ENCODE results near the gene ERAP2.
"Not testable (repeated sequence)": the region's sequence is repeated elsewhere in the genome, so short reads cannot be mapped to it uniquely, and the experiment has no call there.

ERAP2 gene

DNA sequence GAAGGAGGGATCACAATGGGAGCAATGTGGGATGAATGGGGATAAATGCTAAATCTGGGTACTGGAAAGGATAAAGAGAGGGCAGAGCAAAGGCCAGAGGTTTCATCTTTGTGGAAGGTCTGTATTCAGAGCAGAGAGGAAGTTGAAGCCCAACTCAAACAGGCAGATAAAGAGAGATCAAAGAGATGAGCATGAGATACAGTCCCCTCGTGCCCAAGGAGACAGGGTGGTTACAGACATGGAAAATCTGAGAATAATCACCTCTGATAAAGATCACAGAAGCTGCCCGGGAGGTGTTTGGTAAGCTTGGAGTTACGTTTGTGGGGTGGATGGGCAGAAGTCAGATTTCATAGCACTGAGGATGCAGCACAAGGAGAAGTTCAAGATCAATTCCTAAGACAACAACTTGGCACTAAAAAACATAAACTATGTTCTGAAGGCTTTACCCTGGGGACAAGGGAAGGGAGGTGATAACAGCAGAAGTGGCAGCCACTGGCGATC, 459 bp upstream of the ERAP2 start:
- no peak for DNase-seq (ENCODE audit: low spot score)
- in situ Hi-C loops (cut with MboI; ENCODE audit: low sequenced_read_pairs, unreplicated experiment), result loop anchor here (5.0 kb wide), 1 partner anchor 51 kb away; no protein-coding TSS in a partner anchor
- TF ChIP-seq, protein P1, sequence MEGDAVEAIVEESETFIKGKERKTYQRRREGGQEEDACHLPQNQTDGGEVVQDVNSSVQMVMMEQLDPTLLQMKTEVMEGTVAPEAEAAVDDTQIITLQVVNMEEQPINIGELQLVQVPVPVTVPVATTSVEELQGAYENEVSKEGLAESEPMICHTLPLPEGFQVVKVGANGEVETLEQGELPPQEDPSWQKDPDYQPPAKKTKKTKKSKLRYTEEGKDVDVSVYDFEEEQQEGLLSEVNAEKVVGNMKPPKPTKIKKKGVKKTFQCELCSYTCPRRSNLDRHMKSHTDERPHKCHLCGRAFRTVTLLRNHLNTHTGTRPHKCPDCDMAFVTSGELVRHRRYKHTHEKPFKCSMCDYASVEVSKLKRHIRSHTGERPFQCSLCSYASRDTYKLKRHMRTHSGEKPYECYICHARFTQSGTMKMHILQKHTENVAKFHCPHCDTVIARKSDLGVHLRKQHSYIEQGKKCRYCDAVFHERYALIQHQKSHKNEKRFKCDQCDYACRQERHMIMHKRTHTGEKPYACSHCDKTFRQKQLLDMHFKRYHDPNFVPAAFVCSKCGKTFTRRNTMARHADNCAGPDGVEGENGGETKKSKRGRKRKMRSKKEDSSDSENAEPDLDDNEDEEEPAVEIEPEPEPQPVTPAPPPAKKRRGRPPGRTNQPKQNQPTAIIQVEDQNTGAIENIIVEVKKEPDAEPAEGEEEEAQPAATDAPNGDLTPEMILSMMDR (IDR thresholded peaks at IDR 0.05; ENCODE audit: borderline replicate concordance, control extremely low read depth, extremely low read depth, insufficient read depth, missing control alignments), result no peak

DNA sequence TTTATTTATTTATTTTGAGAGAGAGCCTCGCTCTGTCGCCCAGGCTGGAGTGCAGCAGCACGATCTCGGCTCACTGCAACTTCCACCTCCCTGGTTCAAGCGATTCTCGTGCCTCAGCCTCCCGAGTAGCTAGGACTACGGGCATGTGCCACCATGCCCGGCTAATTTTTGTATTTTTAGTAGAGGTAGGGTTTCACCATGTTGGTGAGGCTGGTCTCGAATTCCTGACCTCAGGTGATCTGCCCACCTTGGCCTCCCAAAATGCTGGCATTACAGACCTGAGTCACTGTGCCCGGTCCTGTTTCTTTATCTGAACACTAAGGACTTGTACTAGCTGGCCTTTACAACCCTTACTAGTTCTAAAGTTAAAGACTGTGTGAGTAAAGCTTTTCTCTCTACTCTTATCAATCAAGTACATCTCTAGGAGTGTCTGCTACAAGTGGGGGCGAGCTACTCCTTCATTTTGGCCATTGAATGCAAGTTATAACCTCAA, 723 bp downstream of the ERAP2 start:
- not testable (repeated sequence) for DNase-seq (ENCODE audit: low spot score)
- in situ Hi-C loops (cut with MboI; ENCODE audit: low sequenced_read_pairs, unreplicated experiment), result loop anchor here (5.0 kb wide), 1 partner anchor 50 kb away; no protein-coding TSS in a partner anchor

DNA sequence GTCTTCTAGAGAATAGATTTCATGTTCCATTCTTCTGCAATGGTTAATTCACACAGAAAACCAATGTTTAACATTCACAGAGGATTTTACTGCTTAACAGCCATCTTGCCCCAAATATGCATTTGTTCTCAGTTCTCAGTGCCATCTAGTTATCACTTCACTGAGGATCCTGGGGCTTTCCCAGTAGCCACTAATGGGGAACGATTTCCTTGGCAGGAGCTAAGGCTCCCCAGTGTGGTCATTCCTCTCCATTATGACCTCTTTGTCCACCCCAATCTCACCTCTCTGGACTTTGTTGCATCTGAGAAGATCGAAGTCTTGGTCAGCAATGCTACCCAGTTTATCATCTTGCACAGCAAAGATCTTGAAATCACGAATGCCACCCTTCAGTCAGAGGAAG, 3.4 kb downstream of the ERAP2 start:
- in situ Hi-C loops (cut with MboI; ENCODE audit: low sequenced_read_pairs, unreplicated experiment), result loop anchor here (5.0 kb wide), 1 partner anchor 48 kb away; no protein-coding TSS in a partner anchor
- TF ChIP-seq, protein P1 (IDR thresholded peaks at IDR 0.05; ENCODE audit: borderline replicate concordance, control extremely low read depth, extremely low read depth, insufficient read depth, missing control alignments), result no peak
- no peak for DNase-seq (ENCODE audit: low spot score)

DNA sequence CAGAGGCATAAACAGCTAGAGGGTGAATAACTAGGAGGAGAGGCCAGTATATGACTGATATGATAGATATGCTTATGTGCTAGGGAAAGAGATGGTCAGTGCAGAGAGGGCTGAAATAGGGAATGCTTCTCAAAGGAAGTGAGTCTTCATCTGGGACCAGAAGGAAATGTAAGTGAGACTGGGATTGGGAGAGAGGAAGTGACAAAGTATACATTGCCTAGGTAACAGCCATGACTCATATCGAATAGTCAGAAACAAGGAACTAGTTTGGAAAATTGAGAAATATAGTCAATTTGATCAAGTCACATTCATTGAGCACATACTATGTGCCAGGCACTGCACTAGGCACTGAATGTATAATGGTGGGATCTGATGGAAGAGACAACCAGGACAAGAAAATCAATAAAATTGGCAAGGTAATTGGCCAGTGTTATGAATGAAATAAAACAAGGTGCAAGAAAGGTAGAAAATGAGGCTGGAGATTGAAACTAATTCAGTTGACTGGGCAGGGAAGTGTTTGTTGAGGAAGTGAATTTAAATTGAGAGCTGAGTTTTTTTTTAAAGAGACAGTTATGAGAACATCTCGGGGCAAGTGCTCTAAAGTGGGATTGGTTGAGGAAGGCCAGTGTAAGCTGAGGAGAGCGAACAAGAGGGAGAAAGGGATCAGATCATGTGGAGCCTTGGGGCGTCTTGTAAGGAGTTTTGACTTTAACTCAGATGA, 4.3 kb downstream of the ERAP2 start:
- DNase-seq (ENCODE audit: low spot score), result no peak
- in situ Hi-C loops (cut with MboI; ENCODE audit: low sequenced_read_pairs, unreplicated experiment), result no loop called here
- TF ChIP-seq, protein P1 (IDR thresholded peaks at IDR 0.05; ENCODE audit: borderline replicate concordance, control extremely low read depth, extremely low read depth, insufficient read depth, missing control alignments), result no peak

DNA sequence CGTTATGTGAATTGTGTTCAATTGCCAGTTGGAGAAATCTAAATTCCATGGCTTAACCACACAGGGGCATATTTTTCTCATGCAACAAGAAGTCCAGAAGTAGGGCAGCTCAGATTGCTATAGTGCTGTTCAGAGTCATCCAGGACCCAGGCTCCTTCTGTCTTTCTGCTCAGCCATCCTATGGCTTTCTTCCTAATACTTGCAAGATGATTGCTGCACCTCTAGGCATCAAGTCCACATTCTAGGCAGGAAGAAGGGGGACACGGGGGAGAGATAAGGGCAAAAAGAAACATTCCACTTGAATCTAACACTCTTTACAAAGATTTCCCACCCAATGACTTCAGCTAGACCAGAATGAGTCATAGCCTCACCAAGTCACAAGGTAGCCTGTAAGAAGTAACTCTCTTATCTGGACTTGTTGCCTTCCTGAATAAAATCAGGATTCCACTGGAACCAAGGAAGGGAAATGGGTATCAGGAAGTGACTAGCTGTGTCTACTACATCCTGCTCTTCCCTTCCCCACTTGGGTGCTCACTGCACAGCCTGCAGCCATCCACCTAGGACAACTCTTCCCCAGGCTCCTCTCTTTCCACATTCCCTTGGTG, 5.3 kb downstream of the ERAP2 start:
- DNase-seq (ENCODE audit: low spot score), result no peak
- in situ Hi-C loops (cut with MboI; ENCODE audit: low sequenced_read_pairs, unreplicated experiment), result no loop called here
- TF ChIP-seq, protein P1 (IDR thresholded peaks at IDR 0.05; ENCODE audit: borderline replicate concordance, control extremely low read depth, extremely low read depth, insufficient read depth, missing control alignments), result no peak

DNA sequence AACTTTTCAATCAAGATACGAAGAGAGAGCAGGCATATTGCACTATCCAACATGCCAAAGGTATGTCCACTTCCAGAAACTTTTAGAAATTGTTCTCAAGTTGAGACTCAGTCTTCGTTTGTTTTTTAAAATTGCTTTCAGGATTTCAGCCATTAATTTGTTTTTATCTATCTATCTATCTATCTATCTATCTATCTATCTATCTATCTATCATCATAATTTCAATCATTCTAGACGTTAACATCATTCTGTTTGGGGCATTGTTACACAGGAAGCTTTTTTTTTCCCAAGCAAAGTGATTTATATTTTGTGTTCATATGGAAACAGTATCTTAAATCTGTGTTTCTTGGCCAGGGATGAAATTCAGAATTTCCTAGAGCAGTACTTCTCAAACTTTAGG, 7.6 kb downstream of the ERAP2 start:
- TF ChIP-seq, protein P1 (IDR thresholded peaks at IDR 0.05; ENCODE audit: borderline replicate concordance, control extremely low read depth, extremely low read depth, insufficient read depth, missing control alignments), result no peak
- DNase-seq (ENCODE audit: low spot score), result no peak
- in situ Hi-C loops (cut with MboI; ENCODE audit: low sequenced_read_pairs, unreplicated experiment), result no loop called here

DNA sequence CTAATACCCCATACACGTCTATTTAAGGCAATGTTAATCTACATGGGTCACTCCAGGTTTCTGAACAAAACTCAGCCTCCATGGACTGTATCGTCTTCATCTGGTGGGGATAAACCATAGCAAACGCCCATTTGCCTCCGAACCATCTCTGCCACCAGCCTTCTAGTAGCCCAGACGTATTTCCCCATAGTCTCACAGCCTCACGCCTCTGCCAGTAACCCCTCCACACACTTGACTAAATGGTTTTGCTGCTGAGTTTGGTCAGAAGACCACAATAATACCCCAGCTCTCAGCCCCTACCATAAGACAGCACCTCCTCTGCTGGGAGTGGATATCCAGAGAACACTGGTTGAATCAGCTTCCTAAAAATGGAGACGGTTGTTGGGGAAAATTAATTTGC, 8.7 kb downstream of the ERAP2 start:
- DNase-seq (ENCODE audit: low spot score), result no peak
- TF ChIP-seq, protein P1 (IDR thresholded peaks at IDR 0.05; ENCODE audit: borderline replicate concordance, control extremely low read depth, extremely low read depth, insufficient read depth, missing control alignments), result no peak
- in situ Hi-C loops (cut with MboI; ENCODE audit: low sequenced_read_pairs, unreplicated experiment), result no loop called here

Data from GM13976 (cell line).